ENCODE results near the gene GLS. TPM values are rescaled to one million over a fixed set of nuclear protein-coding genes. Genes with fewer than 3 reads are reported as not detected.
"Not testable (repeated sequence)": the region's sequence is repeated elsewhere in the genome, so short reads cannot be mapped to it uniquely, and the experiment has no call there.

GLS gene
- total and polyA plus RNA-seq, 9 donors = 20.2 to 141 (median 76.0) TPM

- no peaks in the 10 kb centered on the region for H3K36me3 ChIP-seq
- DNase-seq = no peak
- TF ChIP-seq POLR2A (IDR thresholded peaks at IDR 0.05) = no peak
- no peak for TF ChIP-seq EP300 (IDR thresholded peaks at IDR 0.05)
- H3K4me3 ChIP-seq = no peak overlapping the region
- peaks cover 7% of the 10 kb centered on the region for H3K4me1 ChIP-seq (ENCODE audit: insufficient read depth)
- H3K9me3 ChIP-seq = no peaks in the 10 kb centered on the region
- no peaks in the 10 kb centered on the region for H3K27me3 ChIP-seq
- no peak overlapping the region for H3K27ac ChIP-seq
- intact Hi-C loops (cut with DNase I) = no loop called here
- 7 to 22% (median 8%) methylated on average over 4 of the region's 4 CpGs for WGBS, 3 donors
Measured at GRCh38 chr2:190953257-190953656, 72.6 kb downstream of the GLS start.

GRCh38 chr2:190959911-190960788, 79.5 kb downstream of the GLS start:
- no peak for DNase-seq
- WGBS, 3 donors = 64 to 74% (median 64%) methylated on average over 5 of the region's 5 CpGs
- no peak overlapping the region for H3K27ac ChIP-seq
- no peaks in the 10 kb centered on the region for H3K4me1 ChIP-seq (ENCODE audit: insufficient read depth)
- H3K27me3 ChIP-seq = no peaks in the 10 kb centered on the region
- TF ChIP-seq CTCF (IDR thresholded peaks at IDR 0.05) = no peak
- no peak for TF ChIP-seq POLR2A (IDR thresholded peaks at IDR 0.05)
- no peak for TF ChIP-seq EP300 (IDR thresholded peaks at IDR 0.05)
- no peaks in the 10 kb centered on the region for H3K36me3 ChIP-seq
- no peaks in the 10 kb centered on the region for H3K9me3 ChIP-seq
- no peak overlapping the region for H3K4me3 ChIP-seq
- intact Hi-C loops (cut with DNase I) = no loop called here

- H3K9me3 ChIP-seq; H3K27ac ChIP-seq; H3K36me3 ChIP-seq; intact Hi-C loops (cut with DNase I); H3K4me3 ChIP-seq; DNase-seq; H3K27me3 ChIP-seq; H3K4me1 ChIP-seq (ENCODE audit: insufficient read depth): not testable (repeated sequence)
- 93 to 97% (median 96%) methylated on average over 5 of the region's 5 CpGs for WGBS, 3 donors
Measured at GRCh38 chr2:190961117-190961516, 80.5 kb downstream of the GLS start.

GRCh38 chr2:190961918-190962487, 81.4 kb downstream of the GLS start:
- H3K4me3 ChIP-seq = no peak overlapping the region
- H3K4me1 ChIP-seq (ENCODE audit: insufficient read depth) = no peaks in the 10 kb centered on the region
- H3K9me3 ChIP-seq = no peaks in the 10 kb centered on the region
- DNase-seq = no peak
- H3K27ac ChIP-seq = no peak overlapping the region
- TF ChIP-seq EP300 (IDR thresholded peaks at IDR 0.05) (no peak), CTCF (IDR thresholded peaks at IDR 0.05) (no peak), POLR2A (IDR thresholded peaks at IDR 0.05) (no peak)
- intact Hi-C loops (cut with DNase I) = no loop called here
- H3K27me3 ChIP-seq = no peaks in the 10 kb centered on the region
- no peaks in the 10 kb centered on the region for H3K36me3 ChIP-seq
- WGBS, 3 donors = 69 to 75% (median 72%) methylated on average over 2 of the region's 2 CpGs

- no peaks in the 10 kb centered on the region for H3K27me3 ChIP-seq
- no peak for DNase-seq
- no peak for TF ChIP-seq POLR2A (IDR thresholded peaks at IDR 0.05)
- TF ChIP-seq EP300 (IDR thresholded peaks at IDR 0.05) = no peak
- no peak for TF ChIP-seq CTCF (IDR thresholded peaks at IDR 0.05)
- no peak overlapping the region for H3K27ac ChIP-seq
- intact Hi-C loops (cut with DNase I) = no loop called here
- no peaks in the 10 kb centered on the region for H3K4me1 ChIP-seq (ENCODE audit: insufficient read depth)
- 83 to 90% (median 85%) methylated on average over 2 of the region's 2 CpGs for WGBS, 3 donors
- H3K4me3 ChIP-seq = no peak overlapping the region
- no peaks in the 10 kb centered on the region for H3K9me3 ChIP-seq
- H3K36me3 ChIP-seq = no peaks in the 10 kb centered on the region
Measured at GRCh38 chr2:190963088-190963487, 82.5 kb downstream of the GLS start.
